ENCODE measurements around the gene ACP6.

- TF ChIP-seq POLR2A (IDR thresholded peaks at IDR 0.05) (no peak), POLR2AphosphoS5 (IDR thresholded peaks at IDR 0.05) (no peak)
- TF ChIP-seq, protein P1, sequence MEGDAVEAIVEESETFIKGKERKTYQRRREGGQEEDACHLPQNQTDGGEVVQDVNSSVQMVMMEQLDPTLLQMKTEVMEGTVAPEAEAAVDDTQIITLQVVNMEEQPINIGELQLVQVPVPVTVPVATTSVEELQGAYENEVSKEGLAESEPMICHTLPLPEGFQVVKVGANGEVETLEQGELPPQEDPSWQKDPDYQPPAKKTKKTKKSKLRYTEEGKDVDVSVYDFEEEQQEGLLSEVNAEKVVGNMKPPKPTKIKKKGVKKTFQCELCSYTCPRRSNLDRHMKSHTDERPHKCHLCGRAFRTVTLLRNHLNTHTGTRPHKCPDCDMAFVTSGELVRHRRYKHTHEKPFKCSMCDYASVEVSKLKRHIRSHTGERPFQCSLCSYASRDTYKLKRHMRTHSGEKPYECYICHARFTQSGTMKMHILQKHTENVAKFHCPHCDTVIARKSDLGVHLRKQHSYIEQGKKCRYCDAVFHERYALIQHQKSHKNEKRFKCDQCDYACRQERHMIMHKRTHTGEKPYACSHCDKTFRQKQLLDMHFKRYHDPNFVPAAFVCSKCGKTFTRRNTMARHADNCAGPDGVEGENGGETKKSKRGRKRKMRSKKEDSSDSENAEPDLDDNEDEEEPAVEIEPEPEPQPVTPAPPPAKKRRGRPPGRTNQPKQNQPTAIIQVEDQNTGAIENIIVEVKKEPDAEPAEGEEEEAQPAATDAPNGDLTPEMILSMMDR (IDR thresholded peaks at IDR 0.05), result no peak
Observed at GRCh38 chr1:147605591-147605990, 64.7 kb downstream of the ACP6 start.
